ENCODE results near the gene USP6NL. TPM values are rescaled to one million over a fixed set of nuclear protein-coding genes. Genes with fewer than 3 reads are reported as not detected.

The USP6NL gene
- total and polyA plus RNA-seq, 2 of the 8 experiments (the other 6 are each of a cell fraction or from before 2014, with no cell fraction given), result 10.9 to 28.8 TPM

DNA sequence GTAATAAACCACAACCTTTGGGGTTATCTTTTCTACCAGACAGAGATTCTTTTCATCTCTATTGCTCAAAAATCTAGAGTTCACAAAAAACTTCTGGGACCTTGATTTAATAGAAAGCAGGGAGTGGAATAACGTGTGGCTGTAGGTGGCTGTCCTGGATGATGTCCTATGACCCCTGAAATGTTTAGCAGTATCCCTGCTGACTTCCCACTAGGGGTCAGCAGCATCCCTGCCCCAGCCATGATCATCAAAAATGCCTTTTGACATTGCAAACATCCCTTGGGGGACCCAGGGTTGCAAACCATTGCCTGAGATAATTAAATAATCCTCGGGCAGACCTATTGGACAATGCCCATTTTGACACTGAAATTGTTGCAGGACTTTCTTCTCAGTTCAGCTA, 177.1 kb downstream of the USP6NL start (continued):
- TF ChIP-seq GTF2F1 (IDR thresholded peaks at IDR 0.05; ENCODE audit: borderline replicate concordance, low read depth, low read length), result no peak
- TF ChIP-seq RAD21 (IDR thresholded peaks at IDR 0.05 in 1 of 2, conservative IDR thresholded peaks at IDR 0.05 in 1 of 2; ENCODE audit: low read depth in 2 of 2, low read length in 2 of 2), result peak; percentile 78 to 81
- no peak for TF ChIP-seq BACH1 (IDR thresholded peaks at IDR 0.05; ENCODE audit: low read length)
- no peak for TF ChIP-seq CBX5 (IDR thresholded peaks at IDR 0.05; ENCODE audit: low read depth, low read length)
- TF ChIP-seq YY1 (IDR thresholded peaks at IDR 0.05; ENCODE audit: low read depth, low read length), result no peak
